ENCODE results near the gene KRTAP4-8.

KRTAP4-8 gene

DNA sequence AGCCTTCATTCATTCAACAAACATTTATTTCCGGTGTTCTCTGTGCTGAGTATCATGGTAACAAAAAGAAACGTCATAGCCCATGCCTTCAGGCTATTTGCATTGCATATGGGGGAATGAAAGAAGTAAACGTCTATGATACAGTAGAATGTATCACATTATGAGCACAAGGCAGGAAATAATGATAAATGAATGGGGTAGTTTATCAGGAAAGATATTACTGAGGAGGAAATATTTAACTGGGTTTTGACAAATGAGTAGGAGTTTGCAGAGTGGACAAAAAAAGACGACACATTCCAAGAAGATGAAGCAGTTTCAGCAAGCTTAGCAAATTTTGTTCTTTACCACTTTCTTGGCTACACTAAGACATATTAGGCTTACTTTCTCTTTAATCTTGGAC lies 15.3 kb downstream of the KRTAP4-8 start:
- no peak overlapping the region for H3K4me3 ChIP-seq (ENCODE audit: control insufficient read depth, low read depth, low read length)
- no peak for DNase-seq (ENCODE audit: low read depth)
- no peak for TF ChIP-seq CTCF (IDR thresholded peaks at IDR 0.05; ENCODE audit: control insufficient read depth, insufficient read depth, low read depth, low read length, missing control alignments)

DNA sequence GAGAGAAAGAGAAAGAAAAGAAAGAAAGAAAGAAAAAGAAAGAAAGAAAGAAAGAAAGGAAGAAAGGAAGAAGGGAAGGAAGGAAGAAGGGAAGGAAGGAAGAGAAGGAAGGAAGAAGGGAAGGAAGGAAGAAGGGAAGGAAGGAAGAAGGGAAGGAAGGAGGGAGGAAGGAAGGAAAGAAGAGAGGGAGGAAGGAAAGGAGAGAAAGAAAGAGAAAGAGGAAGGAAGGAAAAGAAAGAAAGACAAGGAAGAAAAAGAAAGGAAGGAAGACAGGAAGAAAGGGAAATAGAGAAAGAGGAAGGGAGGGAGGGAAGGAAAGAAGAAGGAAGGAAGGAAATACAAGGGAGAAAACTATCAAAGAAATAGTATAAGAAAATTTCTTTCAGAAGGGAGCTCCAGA lies 21.2 kb downstream of the KRTAP4-8 start:
- DNase-seq (ENCODE audit: low read depth) = no peak
- H3K4me3 ChIP-seq (ENCODE audit: control insufficient read depth, low read depth, low read length) = no peak overlapping the region
- TF ChIP-seq CTCF (IDR thresholded peaks at IDR 0.05; ENCODE audit: control insufficient read depth, insufficient read depth, low read depth, low read length, missing control alignments) = no peak

DNA sequence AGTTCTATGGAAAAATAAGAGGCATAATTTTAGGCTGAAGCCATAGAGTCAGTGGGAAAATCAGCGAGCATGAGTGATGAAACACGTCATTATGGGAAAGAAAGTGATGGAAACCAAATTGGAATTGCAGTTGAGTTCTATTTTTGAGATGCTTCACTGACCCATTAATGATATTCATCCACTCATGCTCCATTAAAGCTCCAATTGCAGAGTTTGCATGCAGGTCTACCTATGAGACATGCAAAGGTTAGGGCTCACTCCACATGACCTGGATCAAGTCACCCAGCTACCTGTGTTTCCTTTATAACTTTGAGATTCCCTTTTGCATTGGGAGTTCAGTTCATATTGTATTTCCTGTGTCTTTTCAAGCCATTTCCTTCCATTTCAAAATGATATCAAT lies 24.3 kb downstream of the KRTAP4-8 start:
- TF ChIP-seq CTCF (IDR thresholded peaks at IDR 0.05; ENCODE audit: control insufficient read depth, insufficient read depth, low read depth, low read length, missing control alignments) = no peak
- H3K4me3 ChIP-seq (ENCODE audit: control insufficient read depth, low read depth, low read length) = no peak overlapping the region
- DNase-seq (ENCODE audit: low read depth) = no peak

GRCh38 chr17:41071606-41072360 lies 26.2 kb downstream of the KRTAP4-8 start:
- DNase-seq (ENCODE audit: low read depth) = no peak
- TF ChIP-seq CTCF (IDR thresholded peaks at IDR 0.05; ENCODE audit: control insufficient read depth, insufficient read depth, low read depth, low read length, missing control alignments) = no peak
- H3K4me3 ChIP-seq (ENCODE audit: control insufficient read depth, low read depth, low read length) = no peak overlapping the region

DNA sequence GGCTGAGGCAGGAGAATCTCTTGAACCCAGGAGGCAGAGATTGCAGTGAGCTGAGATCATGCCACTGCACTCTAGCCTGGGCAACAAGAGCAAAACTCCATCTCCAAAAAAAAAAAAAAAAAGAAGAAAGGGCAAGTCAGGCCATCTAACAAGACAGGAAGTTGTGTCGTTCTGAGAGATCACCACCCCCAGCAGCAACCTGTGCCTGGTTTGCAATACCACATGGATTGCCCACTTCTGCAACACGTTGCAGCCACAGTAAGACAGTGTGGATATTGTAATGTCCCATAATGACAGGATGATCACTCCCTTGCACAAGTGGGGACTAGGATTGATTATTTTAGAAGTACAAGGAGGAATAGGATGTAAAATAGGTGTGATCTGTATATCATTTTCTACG lies 28.9 kb downstream of the KRTAP4-8 start:
- no peak for DNase-seq (ENCODE audit: low read depth)
- TF ChIP-seq CTCF (IDR thresholded peaks at IDR 0.05; ENCODE audit: control insufficient read depth, insufficient read depth, low read depth, low read length, missing control alignments) = no peak
- H3K4me3 ChIP-seq (ENCODE audit: control insufficient read depth, low read depth, low read length) = no peak overlapping the region

DNA sequence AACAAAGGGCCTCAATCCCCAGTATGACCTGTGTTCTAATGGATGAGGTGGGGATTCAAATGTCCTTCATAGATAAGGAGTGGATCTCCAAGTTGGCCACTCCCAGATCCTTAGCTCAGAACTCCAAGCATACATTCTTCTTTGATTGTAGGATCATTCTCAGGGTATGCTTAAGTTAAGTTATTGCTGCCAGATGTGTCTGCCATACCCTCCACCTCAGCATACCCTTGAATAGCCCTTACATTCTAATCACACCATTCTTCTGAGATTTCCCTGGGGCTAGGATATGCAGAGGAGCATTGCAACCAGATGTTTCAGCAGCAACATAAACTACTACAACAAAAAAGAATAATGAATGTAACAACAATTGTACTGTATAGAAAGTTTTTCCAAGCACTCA lies 30.7 kb downstream of the KRTAP4-8 start:
- H3K4me3 ChIP-seq (ENCODE audit: control insufficient read depth, low read depth, low read length) = no peak overlapping the region
- no peak for TF ChIP-seq CTCF (IDR thresholded peaks at IDR 0.05; ENCODE audit: control insufficient read depth, insufficient read depth, low read depth, low read length, missing control alignments)
- peak; percentile 61 for DNase-seq (ENCODE audit: low read depth)

All from AG09309 (cell line).